Neural progenitor cell (in vitro differentiated cells): ENCODE measurements around the gene NEAT1.

Source experiments
- CTCF ChIP-seq: fragments of 200-600 bp; sonication (generic); IDR thresholded peaks from 2 replicates; pipeline ENCODE4 v1.5.1; 2017; ENCODE audit warnings: antibody characterized with exemption, mild to moderate bottlenecking
- EZH2 ChIP-seq: fragments of 200-600 bp; sonication (generic); IDR thresholded peaks from 2 replicates; pipeline ENCODE4 v1.6.1; 2017; ENCODE audit warnings: antibody characterized with exemption, mild to moderate bottlenecking, moderate library complexity
- EZH2phosphoT487 ChIP-seq: fragments of 200-600 bp; sonication (generic); IDR thresholded peaks from 2 replicates; pipeline ENCODE4 v1.6.1; 2017; ENCODE audit warnings: antibody characterized with exemption

- TF ChIP-seq CTCF = no peak
- TF ChIP-seq EZH2 = no peak
- TF ChIP-seq EZH2phosphoT487 = no peak
Measured at GRCh38 chr11:65394125-65394536, 28.5 kb upstream of the NEAT1 start.
